Activated CD4-positive, alpha-beta T cell treated with anti-CD3 and anti-CD28 coated beads, Interleukin-2, amount 10 ng/mL, durations not matched to agents 7 days and 5 days (primary cell): Measurements from ENCODE around the gene RGS3. TPM values are rescaled to one million over a fixed set of nuclear protein-coding genes. Genes with fewer than 3 reads are reported as not detected.

ENCODE experiments used
- CTCF ChIA-PET: fragments of 350-600 bp; sonication (Branson Sonifier 250); formaldehyde crosslinking; loops from one replicate; lab custom pipeline; 2021; ENCODE audit warnings: antibody characterized with exemption; lab: Charles Lee
- POLR2A ChIA-PET: fragments of 350-600 bp; sonication (Branson Sonifier 250); formaldehyde crosslinking; loops from one replicate; lab custom pipeline; 2021; ENCODE audit warnings: antibody characterized with exemption; lab: Charles Lee
- DNase-seq: peaks from one replicate; pipeline ENCODE4 v3.0.0-alpha.2; 2020
- H3K27ac Mint-ChIP-seq: one replicate; pipeline ENCODE4 v1.8.0; 2021; ENCODE audit warnings: mild to moderate bottlenecking, moderate library complexity, mixed read lengths
- H3K27me3 Mint-ChIP-seq: one replicate; pipeline ENCODE4 v1.8.0; 2021; ENCODE audit warnings: mixed read lengths
- H3K36me3 Mint-ChIP-seq: one replicate; pipeline ENCODE4 v1.8.0; 2021; ENCODE audit warnings: low read depth, mixed read lengths
- H3K4me1 Mint-ChIP-seq: one replicate; pipeline ENCODE4 v1.8.0; 2021; ENCODE audit warnings: mixed read lengths
- H3K4me3 Mint-ChIP-seq: one replicate; pipeline ENCODE4 v1.8.0; 2021; ENCODE audit warnings: mild to moderate bottlenecking, moderate library complexity, mixed read lengths
- H3K9me3 Mint-ChIP-seq: one replicate; pipeline ENCODE4 v1.8.0; 2021; ENCODE audit warnings: mixed read lengths
- total RNA-seq, 2 experiments: library from RNA; stranded (reverse); gene quantifications; one replicate each; pipeline ENCODE4 v1.2.3, GENCODE V29; 2021

The RGS3 gene
- total RNA-seq, 2 experiments from 2014 or later, result 41.5 to 41.6 TPM

GRCh38 chr9:113602126-113603047, 138.9 kb downstream of the RGS3 start:
- Mint-ChIP-seq H3K27me3 (no peaks in the 10 kb centered on the region), H3K4me3 (no peak overlapping the region), H3K36me3 (peaks cover 4% of the 10 kb centered on the region), H3K4me1 (peaks cover 3% of the 10 kb centered on the region), H3K9me3 (no peaks in the 10 kb centered on the region), H3K27ac (no peak overlapping the region)
- no peak for DNase-seq
- ChIA-PET CTCF (interaction anchor here (0.6 to 2.7 kb wide), 12 partner anchors 9 to 56 kb away, joined by 3 to 12 read pairs (median 4); no protein-coding TSS in a partner anchor), POLR2A (no interaction called here)

DNA sequence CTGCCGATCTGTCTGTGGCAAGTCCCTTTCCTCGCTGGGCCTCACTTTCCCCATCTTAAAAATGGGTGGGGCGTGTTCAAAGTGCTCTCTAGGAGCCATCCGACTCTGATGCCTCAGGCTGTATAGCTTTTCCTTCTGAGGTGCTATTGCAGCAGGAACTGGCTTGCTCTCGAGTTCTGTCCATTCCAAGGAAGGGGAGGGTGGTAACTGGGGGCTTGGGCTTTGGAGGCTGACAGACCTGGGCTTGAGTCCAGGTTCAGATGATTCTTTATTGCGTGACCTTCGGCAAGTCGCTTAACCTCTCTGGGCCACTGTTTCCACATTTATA, 139.5 kb downstream of the RGS3 start:
- Mint-ChIP-seq H3K4me1 (peaks cover 3% of the 10 kb centered on the region), H3K27ac (no peak overlapping the region), H3K36me3 (peaks cover 1% of the 10 kb centered on the region), H3K27me3 (no peaks in the 10 kb centered on the region), H3K9me3 (no peaks in the 10 kb centered on the region), H3K4me3 (no peak overlapping the region)
- ChIA-PET POLR2A (no interaction called here), CTCF (interaction anchor here (0.9 to 1.5 kb wide), 7 partner anchors 8 to 55 kb away, joined by 3 to 6 read pairs (median 4); no protein-coding TSS in a partner anchor)
- DNase-seq, result no peak

DNA sequence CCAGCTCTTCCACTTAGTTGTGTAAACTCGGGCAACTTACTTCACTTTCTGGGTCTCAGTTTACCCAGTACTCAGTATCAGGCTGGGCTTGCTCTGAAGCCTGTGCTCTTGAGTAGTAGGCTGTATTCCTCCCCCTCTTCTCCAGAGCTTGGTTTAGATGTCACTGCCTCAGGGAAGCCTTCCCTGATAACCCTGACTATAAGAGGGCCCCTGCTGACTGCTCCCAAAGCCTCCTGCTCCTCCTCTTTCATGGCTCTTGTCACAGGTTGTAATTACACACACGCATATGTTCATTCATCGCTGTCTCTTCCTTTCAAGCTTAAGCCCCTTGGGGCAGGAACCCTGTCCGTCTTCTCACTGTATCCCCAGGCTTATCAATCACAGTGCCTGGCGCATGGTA, 140.2 kb downstream of the RGS3 start:
- DNase-seq, result no peak
- Mint-ChIP-seq H3K36me3 (no peaks in the 10 kb centered on the region), H3K4me3 (no peak overlapping the region), H3K27ac (no peak overlapping the region), H3K9me3 (no peaks in the 10 kb centered on the region), H3K27me3 (no peaks in the 10 kb centered on the region), H3K4me1 (peaks cover 3% of the 10 kb centered on the region)
- CTCF ChIA-PET, result interaction anchor here (0.9 to 1.3 kb wide), 2 partner anchors 9 to 55 kb away, joined by 3 to 4 read pairs; no protein-coding TSS in a partner anchor
- POLR2A ChIA-PET, result interaction anchor here (0.6 kb wide), 1 partner anchor 1424 kb away, joined by 12 read pairs; no protein-coding TSS in a partner anchor

DNA sequence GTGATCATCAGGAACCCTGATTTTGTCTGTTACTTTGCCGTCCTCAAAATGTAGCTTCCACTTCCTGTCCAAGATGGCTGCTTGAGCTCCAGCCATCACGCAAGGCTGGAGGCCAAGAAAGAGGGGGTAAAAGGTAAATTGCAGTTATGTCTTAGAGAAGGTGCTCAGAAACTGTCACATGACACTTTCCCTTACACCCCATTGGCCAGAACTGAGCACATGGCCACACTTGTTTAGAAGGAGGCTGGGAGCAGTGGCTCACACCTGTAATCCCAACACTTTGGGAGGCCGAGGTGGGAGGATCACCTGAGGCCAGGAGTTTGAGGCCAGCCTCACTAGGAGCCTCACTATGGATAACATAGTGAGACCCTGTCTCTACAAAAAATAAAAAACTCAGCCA, 140.9 kb downstream of the RGS3 start:
- Mint-ChIP-seq H3K4me3 (no peak overlapping the region), H3K4me1 (peaks cover 3% of the 10 kb centered on the region), H3K27ac (no peak overlapping the region), H3K9me3 (no peaks in the 10 kb centered on the region), H3K27me3 (no peaks in the 10 kb centered on the region), H3K36me3 (no peaks in the 10 kb centered on the region)
- POLR2A ChIA-PET, result interaction anchor here (0.6 kb wide), 1 partner anchor 1425 kb away, joined by 12 read pairs; no protein-coding TSS in a partner anchor
- no peak for DNase-seq
- CTCF ChIA-PET, result interaction anchor here (1.0 to 1.3 kb wide), 2 partner anchors 54 to 73 kb away, joined by 3 to 4 read pairs; no protein-coding TSS in a partner anchor

- CTCF ChIA-PET, result interaction anchor here (0.6 to 2.0 kb wide), 5 partner anchors 10 to 313 kb away, joined by 3 to 8 read pairs (median 5); no protein-coding TSS in a partner anchor
These were observed 143.0 kb downstream of the RGS3 start for GRCh38 chr9:113606510-113606909.

GRCh38 chr9:113608082-113608685, 144.7 kb downstream of the RGS3 start:
- ChIA-PET CTCF (interaction anchor here (0.6 kb wide), 1 partner anchor 33 kb away, joined by 3 read pairs; no protein-coding TSS in a partner anchor), POLR2A (no interaction called here)
- H3K4me3 Mint-ChIP-seq, result no peak overlapping the region
- H3K36me3 Mint-ChIP-seq, result no peaks in the 10 kb centered on the region
- H3K4me1 Mint-ChIP-seq, result no peaks in the 10 kb centered on the region
- no peak overlapping the region for H3K27ac Mint-ChIP-seq
- no peaks in the 10 kb centered on the region for H3K27me3 Mint-ChIP-seq
- no peaks in the 10 kb centered on the region for H3K9me3 Mint-ChIP-seq
- no peak for DNase-seq

More at GRCh38 chr9:113606510-113606909, 143.0 kb downstream of the RGS3 start:
- H3K36me3 Mint-ChIP-seq, result no peaks in the 10 kb centered on the region
- POLR2A ChIA-PET, result no interaction called here
- no peak overlapping the region for H3K4me3 Mint-ChIP-seq
- H3K27ac Mint-ChIP-seq, result no peak overlapping the region
- peaks cover 3% of the 10 kb centered on the region for H3K4me1 Mint-ChIP-seq
- H3K9me3 Mint-ChIP-seq, result no peaks in the 10 kb centered on the region
- DNase-seq, result no peak
- H3K27me3 Mint-ChIP-seq, result no peaks in the 10 kb centered on the region

DNA sequence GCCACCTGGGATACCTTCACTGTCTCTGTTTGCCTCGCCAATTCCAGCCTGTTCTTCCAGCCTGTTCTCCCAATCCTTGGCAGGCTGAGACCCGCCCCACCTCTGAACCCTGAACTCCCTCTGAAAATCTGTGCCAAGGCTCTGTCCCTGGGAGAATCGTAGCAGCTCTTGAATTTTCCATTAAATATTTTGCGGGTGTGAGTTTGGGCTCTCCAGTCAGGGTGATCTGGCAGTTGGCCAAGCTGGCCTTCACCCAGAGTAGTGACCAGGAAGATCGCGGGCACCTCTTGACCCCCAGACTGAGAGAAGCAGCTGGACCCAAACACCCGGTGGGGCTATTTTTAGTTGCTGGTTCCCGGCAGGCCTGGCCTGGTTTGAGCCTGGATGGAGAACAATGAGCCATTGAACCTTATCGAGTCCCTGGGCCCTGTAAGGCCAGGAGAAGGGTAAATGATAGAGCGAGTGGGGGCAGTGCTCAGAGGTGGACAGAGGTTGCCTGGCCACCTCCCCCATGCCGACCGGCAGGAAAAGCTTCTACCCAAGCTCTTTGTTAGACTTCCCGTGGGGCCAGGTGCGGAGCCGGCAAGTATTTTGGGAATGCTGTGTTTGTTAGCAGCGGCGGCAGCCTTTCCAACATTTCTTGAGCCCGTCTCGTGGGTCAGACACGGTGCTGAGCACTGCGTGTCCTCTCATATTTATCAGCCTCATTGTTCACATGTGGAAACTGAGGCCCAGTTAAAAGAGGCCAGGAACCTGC, 146.2 kb downstream of the RGS3 start:
- Mint-ChIP-seq H3K27ac (no peak overlapping the region), H3K27me3 (no peaks in the 10 kb centered on the region), H3K4me1 (no peaks in the 10 kb centered on the region), H3K4me3 (no peak overlapping the region), H3K36me3 (no peaks in the 10 kb centered on the region), H3K9me3 (no peaks in the 10 kb centered on the region)
- ChIA-PET CTCF (interaction anchor here (0.6 kb wide), 1 partner anchor 11 kb away, joined by 3 read pairs; no protein-coding TSS in a partner anchor), POLR2A (no interaction called here)
- DNase-seq, result no peak

- no peaks in the 10 kb centered on the region for H3K27me3 Mint-ChIP-seq
- DNase-seq, result no peak
- H3K9me3 Mint-ChIP-seq, result no peaks in the 10 kb centered on the region
- no peak overlapping the region for H3K27ac Mint-ChIP-seq
- no peaks in the 10 kb centered on the region for H3K36me3 Mint-ChIP-seq
- ChIA-PET CTCF (interaction anchor here (0.9 to 1.6 kb wide), 3 partner anchors 9 to 43 kb away, joined by 3 to 4 read pairs (median 3); no protein-coding TSS in a partner anchor), POLR2A (interaction anchor here (0.8 kb wide), 1 partner anchor 11 kb away, joined by 3 read pairs; no protein-coding TSS in a partner anchor)
- H3K4me3 Mint-ChIP-seq, result no peak overlapping the region
- no peaks in the 10 kb centered on the region for H3K4me1 Mint-ChIP-seq
These were observed 148.1 kb downstream of the RGS3 start for GRCh38 chr9:113611461-113612215.

DNA sequence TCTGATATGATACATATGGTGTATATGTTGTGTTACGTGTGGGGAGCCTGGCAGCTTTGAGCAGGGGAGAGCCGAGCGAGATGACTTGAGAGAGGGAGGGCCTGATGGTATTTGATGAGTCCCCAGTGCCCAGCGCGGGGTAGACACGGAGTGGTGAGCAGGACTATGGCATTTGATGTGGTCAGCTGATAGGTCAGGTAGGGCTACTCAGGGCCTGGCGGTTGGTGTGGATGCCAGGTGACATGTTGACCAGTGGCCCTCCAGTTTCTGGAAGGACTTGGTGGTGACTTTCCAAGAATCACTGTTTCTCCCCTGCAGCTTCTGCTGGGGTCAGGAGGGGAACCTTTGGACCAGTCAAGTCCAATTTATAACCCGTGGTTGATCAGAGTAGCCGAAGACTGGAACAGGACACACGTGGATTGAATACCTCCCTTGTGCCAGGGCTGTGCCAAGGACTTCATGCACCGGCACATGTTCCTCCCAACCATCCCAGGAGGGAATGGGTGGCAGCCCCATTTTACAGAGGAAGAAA, 148.8 kb downstream of the RGS3 start:
- POLR2A ChIA-PET, result interaction anchor here (0.8 kb wide), 1 partner anchor 11 kb away, joined by 3 read pairs; no protein-coding TSS in a partner anchor
- H3K36me3 Mint-ChIP-seq, result no peaks in the 10 kb centered on the region
- no peak overlapping the region for H3K4me3 Mint-ChIP-seq
- no peaks in the 10 kb centered on the region for H3K27me3 Mint-ChIP-seq
- no peaks in the 10 kb centered on the region for H3K4me1 Mint-ChIP-seq
- no peak for DNase-seq
- H3K27ac Mint-ChIP-seq, result no peak overlapping the region
- CTCF ChIA-PET, result interaction anchor here (1.6 kb wide), 1 partner anchor 43 kb away, joined by 3 read pairs; no protein-coding TSS in a partner anchor
- no peaks in the 10 kb centered on the region for H3K9me3 Mint-ChIP-seq

DNA sequence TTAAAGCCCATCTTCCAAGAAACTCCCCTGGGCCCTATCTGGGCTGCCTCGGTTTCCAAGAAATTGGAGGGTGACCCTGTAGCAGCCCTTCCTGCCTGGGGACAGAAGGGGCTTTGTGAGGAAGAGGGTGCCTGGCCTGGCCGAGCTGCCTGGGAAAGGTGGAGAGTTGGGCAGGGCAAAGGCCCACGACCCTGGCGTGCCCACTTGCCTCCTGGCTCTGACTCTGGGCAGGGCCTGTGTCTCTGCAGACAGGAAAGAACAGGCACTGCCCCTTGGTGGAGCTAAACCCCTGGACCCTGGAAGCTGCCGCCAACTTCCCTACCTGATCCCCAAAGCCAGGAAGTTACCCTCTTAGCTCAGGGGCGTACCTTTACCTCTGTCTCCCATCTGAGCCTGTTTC, 149.3 kb downstream of the RGS3 start:
- ChIA-PET CTCF (interaction anchor here (1.6 kb wide), 1 partner anchor 42 kb away, joined by 3 read pairs; no protein-coding TSS in a partner anchor), POLR2A (no interaction called here)
- no peak overlapping the region for H3K27ac Mint-ChIP-seq
- H3K4me1 Mint-ChIP-seq, result peaks cover 4% of the 10 kb centered on the region
- H3K27me3 Mint-ChIP-seq, result no peaks in the 10 kb centered on the region
- no peaks in the 10 kb centered on the region for H3K36me3 Mint-ChIP-seq
- H3K9me3 Mint-ChIP-seq, result no peaks in the 10 kb centered on the region
- DNase-seq, result no peak
- no peak overlapping the region for H3K4me3 Mint-ChIP-seq

- DNase-seq, result no peak
- no peaks in the 10 kb centered on the region for H3K9me3 Mint-ChIP-seq
- no peak overlapping the region for H3K4me3 Mint-ChIP-seq
- CTCF ChIA-PET, result interaction anchor here (1.8 kb wide), 1 partner anchor 13 kb away, joined by 4 read pairs; no protein-coding TSS in a partner anchor
- no peaks in the 10 kb centered on the region for H3K36me3 Mint-ChIP-seq
- POLR2A ChIA-PET, result no interaction called here
- no peak overlapping the region for H3K27ac Mint-ChIP-seq
- peaks cover 4% of the 10 kb centered on the region for H3K4me1 Mint-ChIP-seq
- H3K27me3 Mint-ChIP-seq, result no peaks in the 10 kb centered on the region
These were observed 150.4 kb downstream of the RGS3 start for GRCh38 chr9:113613815-113614413.
